K562 (cell line): ENCODE data around the gene SPTBN2. TPM values are rescaled to one million over a fixed set of nuclear protein-coding genes. Genes with fewer than 3 reads are reported as not detected.

Experiments used
- ATF3 ChIP-seq, 2 experiments: fragments of 450-650 bp in 1 of 2; sonication (generic) in 1 of 2; formaldehyde crosslinking in 1 of 2; IDR thresholded peaks in 1 of 2; conservative IDR thresholded peaks in 1 of 2; 2 replicates each; pipeline versions ENCODE4 v1.6.1 to v1.8.1; 2016 to 2023; ENCODE audit warnings: mild to moderate bottlenecking in 2 of 2, moderate library complexity in 2 of 2, inconsistent platforms in 1 of 2, missing genetic modification reagents in 1 of 2
- COPS2 ChIP-seq: fragments of 450-650 bp; conservative IDR thresholded peaks from 2 replicates; pipeline ENCODE4 v1.6.1; 2016; ENCODE audit warnings: mild to moderate bottlenecking, moderate library complexity
- ELK3 ChIP-seq: fragments of 450-650 bp; formaldehyde crosslinking; IDR thresholded peaks from 2 replicates; pipeline ENCODE4 v1.4.0; 2020; ENCODE audit warnings: mild to moderate bottlenecking
- HNRNPLL ChIP-seq: fragments of 200-400 bp; formaldehyde crosslinking; IDR thresholded peaks from 2 replicates; pipeline ENCODE4 v1.6.1; 2017; ENCODE audit warnings: low read length, low read depth, mild to moderate bottlenecking; ENCODE audit not compliant: poor library complexity, severe bottlenecking
- KAT7 ChIP-seq: sonication (generic); formaldehyde crosslinking; IDR thresholded peaks from 2 replicates; pipeline ENCODE4 v1.8.0; 2022; ENCODE audit warnings: missing genetic modification reagents, mild to moderate bottlenecking, borderline replicate concordance
- KHSRP ChIP-seq: fragments of 450-650 bp; IDR thresholded peaks from 2 replicates; pipeline ENCODE4 v1.6.1; 2017
- NELFE ChIP-seq: IDR thresholded peaks from 2 replicates; pipeline ENCODE4 v1.6.1; 2011; ENCODE audit warnings: mild to moderate bottlenecking; ENCODE audit not compliant: insufficient read depth, insufficient read length
- NFRKB ChIP-seq: fragments of 450-650 bp; IDR thresholded peaks from 2 replicates; pipeline ENCODE4 v1.6.1; 2016; ENCODE audit warnings: low read depth
- NR2C2 ChIP-seq, 2 experiments: fragments of 200-800 bp in 1 of 2; sonication (Bioruptor generic) in 1 of 2; sonication (generic) in 1 of 2; formaldehyde crosslinking in 1 of 2; IDR thresholded peaks; 2 replicates each; pipeline versions ENCODE4 v1.6.1 to v1.8.0; 2016 to 2022; ENCODE audit warnings: mild to moderate bottlenecking in 1 of 2, missing compliant biosample characterization in 1 of 2, missing genetic modification characterization in 1 of 2, missing genetic modification reagents in 1 of 2
- OTX1 ChIP-seq: fragments of 450-650 bp; formaldehyde crosslinking; IDR thresholded peaks from 2 replicates; pipeline ENCODE4 v1.4.0; 2022; ENCODE audit warnings: mild to moderate bottlenecking
- POLR2AphosphoS5 ChIP-seq: IDR thresholded peaks from 2 replicates; pipeline ENCODE4 v1.6.1; 2011; ENCODE audit warnings: mild to moderate bottlenecking, low read depth, low read length, moderate library complexity; ENCODE audit not compliant: control insufficient read depth, insufficient read depth
- RB1 ChIP-seq: fragments of 450-650 bp; IDR thresholded peaks from 2 replicates; pipeline ENCODE4 v1.6.1; 2017; ENCODE audit warnings: low read depth, mild to moderate bottlenecking
- SPI1 ChIP-seq: IDR thresholded peaks from 2 replicates; pipeline ENCODE4 v1.6.1; 2011; ENCODE audit warnings: low read depth, low read length, control low read depth, borderline replicate concordance
- TAF9B ChIP-seq: fragments of 450-650 bp; IDR thresholded peaks from 2 replicates; pipeline ENCODE4 v1.6.1; 2018; ENCODE audit warnings: mild to moderate bottlenecking; ENCODE audit not compliant: partially characterized antibody
- TCFL5 ChIP-seq: fragments of 250-450 bp; sonication (Bioruptor Pico); conservative IDR thresholded peaks from 2 replicates; pipeline ENCODE4 v1.6.1; 2021; ENCODE audit warnings: mild to moderate bottlenecking, moderate library complexity, matching md5 sums
- THAP7 ChIP-seq: fragments of 250-450 bp; sonication (Bioruptor Pico); IDR thresholded peaks from 2 replicates; pipeline ENCODE4 v1.5.0; 2021
- THRA ChIP-seq: fragments of 450-650 bp; IDR thresholded peaks from 2 replicates; pipeline ENCODE4 v1.6.1; 2017; ENCODE audit warnings: mild to moderate bottlenecking, moderate library complexity
- USF1 ChIP-seq: sonication (generic); formaldehyde crosslinking; IDR thresholded peaks from 2 replicates; pipeline ENCODE4 v1.9.0; 2022; ENCODE audit warnings: mild to moderate bottlenecking, missing genetic modification reagents
- VEZF1 ChIP-seq: fragments of 200-800 bp; sonication (Bioruptor generic); IDR thresholded peaks from 2 replicates; pipeline ENCODE4 v1.6.1; 2017; ENCODE audit warnings: missing genetic modification characterization, missing compliant biosample characterization
- ZKSCAN8 ChIP-seq: fragments of 200-800 bp; sonication (Bioruptor generic); IDR thresholded peaks from 2 replicates; pipeline ENCODE4 v1.6.1; 2016; ENCODE audit warnings: missing genetic modification characterization, missing compliant biosample characterization
- ZNF12 ChIP-seq: sonication (generic); formaldehyde crosslinking; IDR thresholded peaks from 2 replicates; pipeline ENCODE4 v1.4.0; 2020; ENCODE audit warnings: mild to moderate bottlenecking, missing genetic modification reagents
- ZSCAN29 ChIP-seq: fragments of 450-650 bp; IDR thresholded peaks from 2 replicates; pipeline ENCODE4 v1.6.1; 2017
- polyA plus RNA-seq, 8 experiments: library from polyadenylated mRNA; depleted of rRNA in 4 of 8; stranded (reverse) in 5 of 8; unstranded in 3 of 8; fragments of >200 nt; fragmentation: Nextera tagmentation in 2 of 8; fragmentation: Illumina TruSeq in 1 of 8; extraction: Ambion mirVana in 2 of 8; extraction: Trizol in 1 of 8; gene quantifications; 2 replicates each; pipeline versions ENCODE4 v1.2.1 to v1.2.3, GENCODE V29; 2011 to 2014; ENCODE audit warnings: inconsistent platforms in 1 of 8, missing spikeins in 1 of 8
- total RNA-seq, 7 experiments: library from RNA; depleted of rRNA in 6 of 7; stranded (reverse); fragments of >200 nt in 6 of 7; fragmentation: Illumina TruSeq in 2 of 7; extraction: Trizol in 2 of 7; gene quantifications; 2 replicates each; pipeline versions ENCODE4 v1.2.1 to v1.2.3, GENCODE V29; 2011 to 2021; ENCODE audit warnings: low replicate concordance in 1 of 7

SPTBN2 gene
- total and polyA plus RNA-seq, 9 of the 15 experiments (the other 6 are each of a cell fraction or from before 2014, with no cell fraction given), result 0.38 to 56.5 (median 19.7) TPM

GRCh38 chr11:66728693-66729385 is at the start of gene SPTBN2 (continued):
- TF ChIP-seq OTX1 (CRISPR knock-in tag), result no peak
- no peak for TF ChIP-seq THAP7 (CRISPR knock-in tag)
- no peak for TF ChIP-seq TCFL5 (CRISPR knock-in tag)
- no peak for TF ChIP-seq ZNF12 (CRISPR knock-in tag)
- 0 out of 2 replicates have a peak, but pooled peaks have one; percentile 61 for TF ChIP-seq NFRKB
- no peak for TF ChIP-seq KAT7 (CRISPR knock-in tag)
- TF ChIP-seq KHSRP, result no peak
- TF ChIP-seq HNRNPLL, result no peak
- no peak for TF ChIP-seq SPI1
- TF ChIP-seq ZSCAN29, result no peak
- TF ChIP-seq TAF9B, result no peak
- TF ChIP-seq RB1, result no peak
- peak; percentile 65 for TF ChIP-seq VEZF1 (CRISPR knock-in tag)
- TF ChIP-seq THRA, result no peak
- no peak for TF ChIP-seq NR2C2 (CRISPR knock-in tag; IDR thresholded peaks at IDR 0.05)
- no peak for TF ChIP-seq NR2C2 (tag; IDR thresholded peaks at IDR 0.05)
- TF ChIP-seq ZKSCAN8, result no peak
- 0 out of 2 replicates have a peak, but pooled peaks have one; percentile 10 for TF ChIP-seq POLR2AphosphoS5
- TF ChIP-seq ELK3 (CRISPR knock-in tag), result no peak
- no peak for TF ChIP-seq USF1 (CRISPR knock-in tag)
- no peak for TF ChIP-seq NELFE
- no peak for TF ChIP-seq COPS2
- no peak for TF ChIP-seq ATF3 (IDR thresholded peaks at IDR 0.05)
- TF ChIP-seq ATF3 (CRISPR knock-in tag; conservative IDR thresholded peaks at IDR 0.05), result no peak
